A549 (cell line): ENCODE measurements around the gene MBD3L2.
A peak's percentile ranks its signal among the peaks of the same experiment; 100 is the strongest.

Source experiments
- BCL3 ChIP-seq: fragments of >200 bp; sonication (Bioruptor Twin); formaldehyde crosslinking; IDR thresholded peaks from 3 replicates; pipeline ENCODE4 v1.6.1; 2016
- CEBPB ChIP-seq, 2 experiments: fragments of >200 bp in 1 of 2; sonication (Bioruptor Twin) in 1 of 2; formaldehyde crosslinking in 1 of 2; IDR thresholded peaks; 2 replicates each; pipeline ENCODE4 v1.6.1; 2012 to 2016
- CTCF ChIP-seq: fragments of >200 bp; sonication (Bioruptor Twin); formaldehyde crosslinking; IDR thresholded peaks from 3 replicates; pipeline ENCODE4 v1.5.1; 2016
- EP300 ChIP-seq, 2 experiments: fragments of >200 bp; sonication (Bioruptor Twin); formaldehyde crosslinking; IDR thresholded peaks; 2 replicates in 1 of 2; 3 replicates in 1 of 2; pipeline ENCODE4 v1.6.1; 2016 to 2017
- GATA3 ChIP-seq: IDR thresholded peaks from 2 replicates; pipeline ENCODE4 v1.6.1; 2012; ENCODE audit warnings: borderline replicate concordance
- HDAC2 ChIP-seq: fragments of 200-600 bp; sonication (generic); IDR thresholded peaks from 2 replicates; pipeline ENCODE4 v1.6.1; 2016
- HMGXB4 ChIP-seq: fragments of 250-450 bp; sonication (Bioruptor Pico); IDR thresholded peaks from 2 replicates; pipeline ENCODE4 v1.5.0; 2021; ENCODE audit warnings: mild to moderate bottlenecking, moderate library complexity, borderline replicate concordance
- JUN ChIP-seq, 2 experiments: fragments of >200 bp; sonication (Bioruptor Twin); formaldehyde crosslinking; IDR thresholded peaks; 2 replicates in 1 of 2; 3 replicates in 1 of 2; pipeline ENCODE4 v1.6.1; 2016 to 2017
- KDM5A ChIP-seq: fragments of 200-600 bp; sonication (generic); IDR thresholded peaks from 2 replicates; pipeline ENCODE4 v1.6.1; 2016; ENCODE audit warnings: antibody characterized with exemption, mild to moderate bottlenecking
- POLR2A ChIP-seq: IDR thresholded peaks from 2 replicates; pipeline ENCODE4 v1.6.1; 2012; ENCODE audit warnings: mild to moderate bottlenecking, low read length
- RAD21 ChIP-seq, 2 experiments: fragments of >200 bp in 1 of 2; sonication (Bioruptor Twin) in 1 of 2; formaldehyde crosslinking in 1 of 2; IDR thresholded peaks in 1 of 2; conservative IDR thresholded peaks in 1 of 2; 2 replicates in 1 of 2; 3 replicates in 1 of 2; pipeline ENCODE4 v1.6.1; 2012 to 2018; ENCODE audit warnings: inconsistent platforms in 1 of 2
- REST ChIP-seq: fragments of 200-600 bp; sonication (generic); IDR thresholded peaks from 2 replicates; pipeline ENCODE4 v1.6.1; 2016; ENCODE audit warnings: antibody characterized with exemption, mild to moderate bottlenecking, moderate library complexity
- SMC3 ChIP-seq: fragments of >200 bp; sonication (Bioruptor Twin); formaldehyde crosslinking; IDR thresholded peaks from 3 replicates; pipeline ENCODE4 v1.6.1; 2018; ENCODE audit warnings: inconsistent platforms

- TF ChIP-seq KDM5A (no peak), POLR2A (no peak), SMC3 (peak; percentile 38; the same call in 2 of the 3 replicates), RAD21 (conservative IDR thresholded peaks at IDR 0.05 in 1 of 2, IDR thresholded peaks at IDR 0.05 in 1 of 2) (peak; percentile 44 to 65), CTCF (peak; percentile 52), CEBPB (IDR thresholded peaks at IDR 0.05) (no peak), BCL3 (no peak), GATA3 (no peak), HDAC2 (no peak), JUN (IDR thresholded peaks at IDR 0.05) (no peak), REST (no peak), HMGXB4 (CRISPR knock-in tag) (no peak), EP300 (IDR thresholded peaks at IDR 0.05) (no peak)
These were observed 44.7 kb upstream of the MBD3L2 start for GRCh38 chr19:7004313-7004931.
